Immature natural killer cell (primary cell): Measurements from ENCODE around the gene CDK13. TPM values are rescaled to one million over a fixed set of nuclear protein-coding genes. Genes with fewer than 3 reads are reported as not detected.
"Not testable (repeated sequence)": the region's sequence is repeated elsewhere in the genome, so short reads cannot be mapped to it uniquely, and the experiment has no call there.

ENCODE experiments used
- DNase-seq, 3 donors: peaks; one replicate each; pipeline ENCODE4 v3.0.0; 2022; ENCODE audit warnings: mixed read lengths in 1 of 3
- H3K27ac Mint-ChIP-seq, 6 donors: one replicate each; pipeline ENCODE4 v1.8.0; 2020; ENCODE audit warnings: mixed read lengths in 6 of 6, mild to moderate bottlenecking in 5 of 6, inconsistent platforms in 4 of 6, moderate library complexity in 3 of 6
- H3K27me3 Mint-ChIP-seq, 3 donors: one replicate each; pipeline ENCODE4 v1.8.0; 2020 to 2021; ENCODE audit warnings: low read depth in 3 of 3, mild to moderate bottlenecking in 3 of 3, mixed read lengths in 3 of 3, moderate library complexity in 3 of 3, inconsistent platforms in 1 of 3
- H3K36me3 Mint-ChIP-seq, 3 donors: one replicate each; pipeline ENCODE4 v1.8.0; 2020; ENCODE audit warnings: mixed read lengths in 3 of 3, inconsistent platforms in 2 of 3, mild to moderate bottlenecking in 2 of 3
- H3K4me1 Mint-ChIP-seq, 2 donors: one replicate each; pipeline ENCODE4 v1.8.0; 2020; ENCODE audit warnings: inconsistent platforms in 2 of 2, mild to moderate bottlenecking in 2 of 2, mixed read lengths in 2 of 2, moderate library complexity in 1 of 2
- H3K4me3 Mint-ChIP-seq, 5 donors: one replicate each; pipeline ENCODE4 v1.8.0; 2020; ENCODE audit warnings: mild to moderate bottlenecking in 5 of 5, mixed read lengths in 5 of 5, inconsistent platforms in 3 of 5, moderate library complexity in 3 of 5
- H3K9me3 Mint-ChIP-seq, 6 donors: one replicate each; pipeline ENCODE4 v1.8.0; 2020; ENCODE audit warnings: mild to moderate bottlenecking in 6 of 6, mixed read lengths in 6 of 6, inconsistent platforms in 4 of 6, moderate library complexity in 3 of 6
- polyA plus RNA-seq, 3 donors: library from polyadenylated mRNA; unstranded; fragments of 300-500 nt; fragmentation: Illumina TruSeq; gene quantifications; one replicate each; pipeline ENCODE4 v1.2.3, GENCODE V29; 2021

Gene CDK13
- polyA plus RNA-seq, 3 donors from 2014 or later, result 19.1 to 58.3 (median 22.6) TPM

- DNase-seq, result no peak
- no peaks in the 10 kb centered on the region for H3K4me1 Mint-ChIP-seq
- H3K36me3 Mint-ChIP-seq, result peaks cover 0 to under 1% (median 0%) of the 10 kb centered on the region in 3 donors
- no peaks in the 10 kb centered on the region for H3K27me3 Mint-ChIP-seq
- no peak overlapping the region for H3K27ac Mint-ChIP-seq
- H3K9me3 Mint-ChIP-seq, result no peaks in the 10 kb centered on the region
- H3K4me3 Mint-ChIP-seq, result no peak overlapping the region
These were observed 152.8 kb downstream of the CDK13 start for GRCh38 chr7:40102897-40103296.

GRCh38 chr7:40105879-40106473 is 155.9 kb downstream of the CDK13 start:
- Mint-ChIP-seq H3K27me3 (no peaks in the 10 kb centered on the region), H3K9me3 (no peaks in the 10 kb centered on the region), H3K27ac (no peak overlapping the region), H3K4me1 (no peaks in the 10 kb centered on the region), H3K36me3 (no peaks in the 10 kb centered on the region), H3K4me3 (no peak overlapping the region)
- DNase-seq, result no peak

GRCh38 chr7:40115936-40116335 is 165.9 kb downstream of the CDK13 start:
- Mint-ChIP-seq H3K27ac (no peak overlapping the region), H3K4me1 (peaks cover 0 to 7% of the 10 kb centered on the region in 2 donors), H3K27me3 (peaks cover 0 to 2% (median 0%) of the 10 kb centered on the region in 3 donors), H3K36me3 (peaks cover 0 to 9% (median 7%) of the 10 kb centered on the region in 3 donors), H3K9me3 (no peaks in the 10 kb centered on the region), H3K4me3 (no peak overlapping the region)
- no peak for DNase-seq

GRCh38 chr7:40117199-40117598 is 167.1 kb downstream of the CDK13 start:
- H3K27me3 Mint-ChIP-seq, H3K4me3 Mint-ChIP-seq, H3K27ac Mint-ChIP-seq, H3K9me3 Mint-ChIP-seq, H3K36me3 Mint-ChIP-seq, DNase-seq, H3K4me1 Mint-ChIP-seq: not testable (repeated sequence)

DNA sequence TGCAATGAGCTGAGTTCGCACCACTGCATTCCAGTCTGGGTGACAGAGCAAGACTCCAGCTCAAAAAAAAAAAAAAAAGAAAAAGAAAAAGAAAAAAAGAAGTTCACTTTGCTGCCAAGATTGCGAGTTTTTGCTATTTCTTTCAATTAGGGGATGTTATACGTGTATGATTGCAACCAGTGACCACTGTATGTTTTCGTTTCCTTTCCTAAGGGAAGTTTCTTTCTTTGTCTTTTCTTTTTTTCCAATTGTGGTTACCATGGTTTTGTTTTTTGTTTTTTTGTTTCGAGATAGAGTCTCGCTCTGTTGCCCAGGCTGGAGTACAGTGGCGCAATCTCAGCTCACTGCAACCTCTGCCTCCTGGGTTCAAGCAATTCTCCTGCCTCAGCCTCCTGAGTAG is 168.1 kb downstream of the CDK13 start:
- not testable (repeated sequence) for H3K27me3 Mint-ChIP-seq, DNase-seq, H3K27ac Mint-ChIP-seq, H3K9me3 Mint-ChIP-seq, H3K4me1 Mint-ChIP-seq, H3K4me3 Mint-ChIP-seq, H3K36me3 Mint-ChIP-seq

- H3K36me3 Mint-ChIP-seq, result peaks cover 0 to 10% (median 0%) of the 10 kb centered on the region in 3 donors
These were observed 170.0 kb downstream of the CDK13 start for GRCh38 chr7:40120020-40120419.

GRCh38 chr7:40122100-40122939 is 172.3 kb downstream of the CDK13 start:
- H3K36me3 Mint-ChIP-seq, H3K27me3 Mint-ChIP-seq, DNase-seq, H3K4me1 Mint-ChIP-seq, H3K4me3 Mint-ChIP-seq, H3K9me3 Mint-ChIP-seq, H3K27ac Mint-ChIP-seq: not testable (repeated sequence)

More at GRCh38 chr7:40120020-40120419, 170.0 kb downstream of the CDK13 start:
- no peaks in the 10 kb centered on the region for H3K9me3 Mint-ChIP-seq
- H3K4me1 Mint-ChIP-seq, result peaks cover 0 to 7% of the 10 kb centered on the region in 2 donors
- H3K27ac Mint-ChIP-seq, result no peak overlapping the region
- no peak for DNase-seq
- H3K4me3 Mint-ChIP-seq, result no peak overlapping the region
- peaks cover 0 to 2% (median 0%) of the 10 kb centered on the region in 3 donors for H3K27me3 Mint-ChIP-seq

- Mint-ChIP-seq H3K27me3 (peaks cover 0 to 4% (median 2%) of the 10 kb centered on the region in 3 donors), H3K4me3 (no peak overlapping the region)
These were observed 172.8 kb downstream of the CDK13 start for GRCh38 chr7:40122940-40123254.

DNA sequence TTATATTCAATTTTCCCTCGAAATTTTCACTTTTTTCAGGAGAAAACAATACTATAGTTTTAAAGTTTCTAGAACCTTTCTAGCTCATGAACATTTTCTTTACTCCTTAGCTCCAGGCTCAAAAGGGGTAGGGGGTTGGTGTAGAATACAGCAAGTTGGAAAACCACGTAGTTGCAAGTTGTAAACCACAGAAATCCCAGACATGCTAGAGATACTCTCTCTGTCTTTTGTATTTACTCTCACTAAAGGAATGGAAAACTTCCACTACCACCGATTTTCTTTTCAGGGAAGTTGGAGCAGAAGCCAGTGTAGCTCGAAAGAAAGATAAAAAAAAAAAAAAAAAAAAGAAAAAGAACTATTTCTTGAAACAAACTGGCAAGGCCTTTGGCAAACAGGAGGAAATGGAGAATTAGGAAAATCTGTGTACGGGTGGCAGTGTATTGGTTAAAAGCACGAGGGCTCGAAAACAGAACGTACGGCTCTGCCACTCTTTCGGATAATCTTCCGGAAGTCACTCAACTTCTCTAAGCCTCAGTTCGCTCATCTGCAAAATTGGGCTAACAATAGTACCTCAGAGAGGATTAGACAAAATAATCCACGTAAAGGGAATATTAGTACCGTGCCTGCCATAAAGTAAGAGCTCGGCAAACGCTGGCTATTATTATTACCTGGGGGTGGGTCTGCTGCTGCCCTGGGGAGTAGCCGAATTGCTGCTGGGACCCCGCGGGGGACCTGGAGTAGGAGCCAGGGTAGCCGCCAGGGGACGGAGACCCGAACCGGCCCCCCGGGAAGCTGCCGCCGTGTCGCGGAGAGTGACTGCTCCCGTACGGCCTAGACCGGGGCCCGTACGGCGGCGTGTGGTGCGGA is 183.7 kb downstream of the CDK13 start:
- Mint-ChIP-seq H3K36me3 (no peaks in the 10 kb centered on the region), H3K27me3 (peaks cover 8 to 19% (median 19%) of the 10 kb centered on the region in 3 donors), H3K4me3 (peak overlapping the region; percentile 95 to 99 (median 97)), H3K9me3 (peaks cover 0 to 2% (median 0%) of the 10 kb centered on the region in 6 donors), H3K4me1 (peaks cover 34 to 50% of the 10 kb centered on the region in 2 donors), H3K27ac (peak overlapping the region; percentile 80 to 93 (median 90))
- no peak for DNase-seq

More at GRCh38 chr7:40122940-40123254, 172.8 kb downstream of the CDK13 start:
- DNase-seq, result no peak
- Mint-ChIP-seq H3K4me1 (peaks cover 2 to 14% of the 10 kb centered on the region in 2 donors), H3K27ac (no peak overlapping the region), H3K36me3 (peaks cover 0 to 4% (median 0%) of the 10 kb centered on the region in 3 donors), H3K9me3 (no peaks in the 10 kb centered on the region)

DNA sequence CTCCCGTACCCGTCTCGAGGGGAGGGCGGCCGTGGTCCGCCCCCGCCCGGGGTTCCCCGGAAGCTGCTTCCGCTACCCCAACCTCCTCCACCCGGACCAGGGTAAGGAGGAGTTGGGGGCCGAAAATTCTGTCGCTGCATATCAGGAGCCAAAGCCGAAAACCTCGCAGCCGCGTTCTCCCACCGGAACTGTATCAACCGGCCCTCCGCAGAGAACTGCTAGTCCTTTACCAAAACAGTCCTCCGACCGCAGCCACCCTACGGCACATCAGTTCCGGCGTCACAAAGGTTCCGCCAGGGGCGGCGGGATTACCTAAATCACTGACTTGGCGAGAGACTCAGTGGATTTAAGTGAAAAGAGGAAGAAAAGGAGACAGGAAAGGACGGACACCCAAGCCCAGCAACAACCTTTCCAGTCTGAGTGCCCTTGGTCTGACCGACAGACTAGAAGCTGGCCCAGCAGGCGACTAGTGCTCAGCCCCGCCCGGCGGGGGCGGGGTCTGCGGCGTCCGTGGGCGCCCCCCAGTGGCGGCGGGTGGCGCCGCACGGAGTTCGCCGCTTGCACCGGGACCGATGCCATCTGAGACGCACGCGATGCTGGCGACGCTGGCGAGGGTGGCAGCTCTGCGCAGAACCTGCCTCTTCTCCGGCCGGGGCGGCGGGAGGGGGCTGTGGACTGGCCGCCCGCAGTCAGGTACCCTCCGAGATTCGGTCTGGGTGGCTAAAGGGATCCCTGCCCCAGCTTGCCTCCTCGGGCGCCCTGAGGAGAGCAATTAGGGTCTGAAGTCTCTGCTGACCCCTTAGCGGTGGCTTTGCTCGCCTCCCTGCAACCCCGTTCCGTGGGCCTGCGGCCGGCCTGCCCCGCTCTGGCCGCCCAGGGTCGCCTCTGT is 184.6 kb downstream of the CDK13 start, which contains the start of the genes MPLKIP and SUGCT:
TSS of gene MPLKIP (minus strand) at position 195 of the 889 bp plus-strand sequence. CDS start at position 140, 55 bp downstream.
TSS of gene SUGCT (plus strand) at position 578 of the 889 bp plus-strand sequence.
- peaks cover 10 to 19% (median 19%) of the 10 kb centered on the region in 3 donors for H3K27me3 Mint-ChIP-seq
- peaks cover 30 to 41% of the 10 kb centered on the region in 2 donors for H3K4me1 Mint-ChIP-seq
- H3K9me3 Mint-ChIP-seq, result peaks cover 0 to 2% (median 0%) of the 10 kb centered on the region in 6 donors
- peak; percentile 89 to 92 (median 92) for DNase-seq
- peak within 1 kb of the TSS; percentile 95 to 99 (median 97) for H3K4me3 Mint-ChIP-seq
- H3K27ac Mint-ChIP-seq, result peak within 1 kb of the TSS; percentile 89 to 98 (median 94)
- H3K36me3 Mint-ChIP-seq, result no peaks in the 10 kb centered on the region

- Mint-ChIP-seq H3K36me3 (no peaks in the 10 kb centered on the region), H3K27me3 (peaks cover 11 to 19% (median 19%) of the 10 kb centered on the region in 3 donors), H3K4me1 (peaks cover 29 to 35% of the 10 kb centered on the region in 2 donors), H3K27ac (peak overlapping the region in 1 of 6 donors; percentile 71), H3K4me3 (peak overlapping the region; percentile 75 to 98 (median 78)), H3K9me3 (peaks cover 0 to 2% (median 0%) of the 10 kb centered on the region in 6 donors)
- DNase-seq, result no peak
These were observed 185.2 kb downstream of the CDK13 start for GRCh38 chr7:40135317-40135610.

DNA sequence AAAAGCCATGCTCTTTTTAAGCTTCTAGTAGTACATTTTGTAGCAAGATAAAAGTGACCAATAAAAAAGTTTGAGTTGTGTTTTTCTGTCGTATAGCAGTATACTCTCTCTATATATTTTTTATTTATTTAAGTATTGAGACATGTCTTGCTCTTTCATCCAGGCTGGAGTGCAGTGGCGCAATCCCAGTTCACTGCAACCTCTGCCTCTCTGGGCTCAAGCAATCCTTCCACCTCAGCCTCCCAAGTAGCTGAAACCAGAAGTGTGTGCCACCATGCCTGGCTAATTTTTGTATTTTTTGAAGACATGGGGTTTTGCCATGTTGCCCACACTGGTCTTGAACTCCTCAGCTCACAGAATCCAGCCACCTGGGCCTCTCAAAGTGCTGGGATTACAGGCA is 187.5 kb downstream of the CDK13 start:
- Mint-ChIP-seq H3K27me3 (peaks cover 11 to 25% (median 19%) of the 10 kb centered on the region in 3 donors), H3K9me3 (peaks cover 0 to 2% (median 0%) of the 10 kb centered on the region in 6 donors), H3K36me3 (no peaks in the 10 kb centered on the region), H3K4me1 (peaks cover 15 to 21% of the 10 kb centered on the region in 2 donors), H3K4me3 (peak overlapping the region in 1 of 5 donors; percentile 54), H3K27ac (no peak overlapping the region)
- DNase-seq, result no peak

DNA sequence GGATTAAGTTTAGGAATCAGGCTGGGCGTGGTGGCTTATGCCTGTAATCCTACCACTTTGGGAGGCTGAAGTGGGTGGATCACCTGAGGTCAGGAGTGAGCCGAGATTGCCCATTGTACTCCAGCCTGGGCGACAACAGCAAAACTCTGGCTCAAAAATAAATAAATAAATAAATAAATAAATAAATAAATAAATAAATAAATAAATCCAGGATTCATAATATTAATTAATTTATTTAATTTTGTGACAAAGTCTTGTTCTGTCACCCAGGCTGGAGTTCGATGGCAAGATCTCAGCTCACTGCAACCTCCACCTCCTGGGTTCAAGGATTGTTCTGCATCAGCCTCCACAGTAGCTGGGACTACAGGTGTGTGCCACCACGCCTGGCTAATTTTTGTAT is 188.9 kb downstream of the CDK13 start:
- Mint-ChIP-seq H3K9me3 (peaks cover 0 to 2% (median 0%) of the 10 kb centered on the region in 6 donors), H3K27me3 (peaks cover 14 to 25% (median 17%) of the 10 kb centered on the region in 3 donors), H3K4me1 (peaks cover 4 to 7% of the 10 kb centered on the region in 2 donors), H3K4me3 (no peak overlapping the region), H3K27ac (no peak overlapping the region), H3K36me3 (no peaks in the 10 kb centered on the region)
- no peak for DNase-seq
